GM18498 (cell line): ENCODE measurements around the gene MACROD2.
"Not testable (repeated sequence)": the region's sequence is repeated elsewhere in the genome, so short reads cannot be mapped to it uniquely, and the experiment has no call there.

Experiments used
- ATAC-seq: cut with Tn5 transposase; IDR thresholded peaks from one replicate; pipeline ENCODE4 v1.9.1; 2021; ENCODE audit warnings: mild to moderate bottlenecking, moderate library complexity; ENCODE audit not compliant: unreplicated experiment

MACROD2 gene

GRCh38 chr20:15523400-15523799 lies 1528.1 kb downstream of the MACROD2 start:
- ATAC-seq = no peak

GRCh38 chr20:15528391-15529111 lies 1533.2 kb downstream of the MACROD2 start:
- no peak for ATAC-seq

GRCh38 chr20:15535863-15536262 lies 1540.5 kb downstream of the MACROD2 start:
- no peak for ATAC-seq

- not testable (repeated sequence) for ATAC-seq
Measured at GRCh38 chr20:15537200-15537599, 1541.9 kb downstream of the MACROD2 start.

- ATAC-seq = no peak
Measured at GRCh38 chr20:15542655-15543054, 1547.3 kb downstream of the MACROD2 start.

- ATAC-seq = no peak
Measured at GRCh38 chr20:15544742-15545141, 1549.4 kb downstream of the MACROD2 start.

GRCh38 chr20:15546525-15547023 lies 1551.3 kb downstream of the MACROD2 start:
- no peak for ATAC-seq

GRCh38 chr20:15547119-15547518 lies 1551.8 kb downstream of the MACROD2 start:
- ATAC-seq = no peak

- no peak for ATAC-seq
Measured at GRCh38 chr20:15550116-15550870, 1555.0 kb downstream of the MACROD2 start.

- ATAC-seq = no peak
Measured at GRCh38 chr20:15555913-15556312, 1560.6 kb downstream of the MACROD2 start.

- no peak for ATAC-seq
Measured at GRCh38 chr20:15556869-15557268, 1561.6 kb downstream of the MACROD2 start.

GRCh38 chr20:15561070-15561569 lies 1565.8 kb downstream of the MACROD2 start:
- no peak for ATAC-seq

GRCh38 chr20:15561707-15562404 lies 1566.5 kb downstream of the MACROD2 start:
- ATAC-seq = no peak

- no peak for ATAC-seq
Measured at GRCh38 chr20:15563836-15564235, 1568.5 kb downstream of the MACROD2 start.

- no peak for ATAC-seq
Measured at GRCh38 chr20:15564981-15565380, 1569.7 kb downstream of the MACROD2 start.

GRCh38 chr20:15565786-15566185 lies 1570.5 kb downstream of the MACROD2 start:
- ATAC-seq = no peak

GRCh38 chr20:15567219-15567618 lies 1571.9 kb downstream of the MACROD2 start:
- no peak for ATAC-seq

- ATAC-seq = no peak
Measured at GRCh38 chr20:15570156-15570555, 1574.8 kb downstream of the MACROD2 start.

GRCh38 chr20:15571056-15571455 lies 1575.7 kb downstream of the MACROD2 start:
- no peak for ATAC-seq

GRCh38 chr20:15575255-15575654 lies 1579.9 kb downstream of the MACROD2 start:
- ATAC-seq = no peak

GRCh38 chr20:15576411-15576810 lies 1581.1 kb downstream of the MACROD2 start:
- no peak for ATAC-seq
